GM18861 (cell line): Measurements from ENCODE around the gene ABCC3.
"Not testable (repeated sequence)": the region's sequence is repeated elsewhere in the genome, so short reads cannot be mapped to it uniquely, and the experiment has no call there.

Experiments
- ATAC-seq: cut with Tn5 transposase; IDR thresholded peaks from one replicate; pipeline ENCODE4 v1.9.1; 2021; ENCODE audit not compliant: unreplicated experiment

ABCC3 gene

GRCh38 chr17:50696365-50696879, 61.7 kb downstream of the ABCC3 start:
- ATAC-seq, result no peak

- no peak for ATAC-seq
These were observed 62.4 kb downstream of the ABCC3 start for GRCh38 chr17:50697062-50697461.

GRCh38 chr17:50697663-50698272, 63.1 kb downstream of the ABCC3 start:
- ATAC-seq, result no peak

GRCh38 chr17:50699410-50699809, 64.7 kb downstream of the ABCC3 start:
- no peak for ATAC-seq

- no peak for ATAC-seq
These were observed 68.5 kb downstream of the ABCC3 start for GRCh38 chr17:50703162-50703561.

GRCh38 chr17:50707289-50708049, 72.8 kb downstream of the ABCC3 start, which contains the start of gene ANKRD40:
ANKRD40 (minus strand) TSS chr17:50707914; CDS start chr17:50707654, 260 bp downstream.
- ATAC-seq, result peak; percentile 86

GRCh38 chr17:50708050-50709000, 73.6 kb downstream of the ABCC3 start:
- no peak for ATAC-seq

GRCh38 chr17:50709053-50709452, 74.4 kb downstream of the ABCC3 start:
- ATAC-seq, result not testable (repeated sequence)

- ATAC-seq, result no peak
These were observed 75.3 kb downstream of the ABCC3 start for GRCh38 chr17:50710025-50710424.

- ATAC-seq, result no peak
These were observed 76.0 kb downstream of the ABCC3 start for GRCh38 chr17:50710650-50711049.

- no peak for ATAC-seq
These were observed 78.0 kb downstream of the ABCC3 start for GRCh38 chr17:50712641-50713040.

- no peak for ATAC-seq
These were observed 80.8 kb downstream of the ABCC3 start for GRCh38 chr17:50715471-50715870.

- peak; percentile 84 for ATAC-seq
These were observed 84.7 kb downstream of the ABCC3 start, which contains the start of gene LUC7L3 for GRCh38 chr17:50719144-50719923. LUC7L3 (plus strand) TSS chr17:50719603; CDS start chr17:50719733, 130 bp downstream.

GRCh38 chr17:50719924-50720794, 85.5 kb downstream of the ABCC3 start:
- ATAC-seq, result no peak

- ATAC-seq, result no peak
These were observed 86.7 kb downstream of the ABCC3 start for GRCh38 chr17:50721194-50722010.

- no peak for ATAC-seq
These were observed 88.1 kb downstream of the ABCC3 start for GRCh38 chr17:50722746-50723145.

- ATAC-seq, result not testable (repeated sequence)
These were observed 89.9 kb downstream of the ABCC3 start for GRCh38 chr17:50724622-50725021.
